GM19035 (cell line): ENCODE measurements around the gene TCEANC2.
"Not testable (repeated sequence)": the region's sequence is repeated elsewhere in the genome, so short reads cannot be mapped to it uniquely, and the experiment has no call there.

Experiments
- ATAC-seq: cut with Tn5 transposase; IDR thresholded peaks from one replicate; pipeline ENCODE4 v1.9.1; 2021; ENCODE audit not compliant: unreplicated experiment

Gene TCEANC2

GRCh38 chr1:54024811-54025210, 28.6 kb upstream of the TCEANC2 start:
- ATAC-seq: not testable (repeated sequence)

- no peak for ATAC-seq
These were observed 25.6 kb upstream of the TCEANC2 start for GRCh38 chr1:54027848-54028247.

GRCh38 chr1:54028306-54029251, 24.8 kb upstream of the TCEANC2 start:
- ATAC-seq: no peak

GRCh38 chr1:54037476-54037875, 15.9 kb upstream of the TCEANC2 start:
- no peak for ATAC-seq

- no peak for ATAC-seq
These were observed 11.6 kb upstream of the TCEANC2 start for GRCh38 chr1:54041806-54042205.

GRCh38 chr1:54045496-54045895, 7.9 kb upstream of the TCEANC2 start:
- ATAC-seq: no peak

GRCh38 chr1:54046671-54047383, 6.6 kb upstream of the TCEANC2 start:
- no peak for ATAC-seq

- ATAC-seq: no peak
These were observed 5.8 kb upstream of the TCEANC2 start for GRCh38 chr1:54047384-54048305.

- not testable (repeated sequence) for ATAC-seq
These were observed 3.0 kb upstream of the TCEANC2 start for GRCh38 chr1:54050435-54050834.

GRCh38 chr1:54051933-54052430, 1.4 kb upstream of the TCEANC2 start:
- ATAC-seq: no peak

- ATAC-seq: peak; percentile 20
These were observed 926 bp upstream of the TCEANC2 start for GRCh38 chr1:54052431-54052933.

GRCh38 chr1:54053745-54054437, 483 bp downstream of the TCEANC2 start:
- ATAC-seq: no peak

GRCh38 chr1:54054438-54054749, 986 bp downstream of the TCEANC2 start:
- no peak for ATAC-seq

GRCh38 chr1:54064299-54064698, 10.9 kb downstream of the TCEANC2 start:
- no peak for ATAC-seq

GRCh38 chr1:54069791-54070170, 16.4 kb downstream of the TCEANC2 start:
- ATAC-seq: no peak

GRCh38 chr1:54070171-54070837, 16.9 kb downstream of the TCEANC2 start:
- no peak for ATAC-seq

GRCh38 chr1:54077359-54077758, 24.0 kb downstream of the TCEANC2 start:
- no peak for ATAC-seq

- ATAC-seq: no peak
These were observed 27.2 kb downstream of the TCEANC2 start for GRCh38 chr1:54080598-54081049.
